GM18873 (cell line): ENCODE results near the gene C1orf21.

Source experiments
- ATAC-seq: cut with Tn5 transposase; IDR thresholded peaks from one replicate; pipeline ENCODE4 v1.9.1; 2021; ENCODE audit warnings: mild to moderate bottlenecking, moderate library complexity, moderate number of reproducible peaks; ENCODE audit not compliant: unreplicated experiment, low FRiP score

The C1orf21 gene

DNA sequence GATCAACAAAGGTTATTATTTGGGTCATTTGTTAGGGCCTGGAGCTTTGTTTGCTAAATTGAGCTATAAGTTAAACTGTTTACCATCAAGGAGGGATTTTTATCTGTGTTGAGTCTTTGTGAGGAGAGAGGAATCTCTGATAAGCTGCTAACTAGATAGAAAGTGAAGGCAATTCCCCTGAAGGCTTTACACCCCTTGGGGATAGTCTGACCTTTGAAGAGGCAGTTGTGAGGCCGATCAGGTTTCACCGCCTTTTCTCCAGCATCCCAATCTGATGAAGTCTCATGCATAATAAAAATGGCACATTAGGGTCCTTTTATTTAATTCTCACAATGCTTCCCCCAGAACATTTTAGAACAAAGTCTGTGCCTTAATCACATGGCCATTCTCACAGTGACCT is 21.8 kb downstream of the C1orf21 start:
- ATAC-seq: no peak

DNA sequence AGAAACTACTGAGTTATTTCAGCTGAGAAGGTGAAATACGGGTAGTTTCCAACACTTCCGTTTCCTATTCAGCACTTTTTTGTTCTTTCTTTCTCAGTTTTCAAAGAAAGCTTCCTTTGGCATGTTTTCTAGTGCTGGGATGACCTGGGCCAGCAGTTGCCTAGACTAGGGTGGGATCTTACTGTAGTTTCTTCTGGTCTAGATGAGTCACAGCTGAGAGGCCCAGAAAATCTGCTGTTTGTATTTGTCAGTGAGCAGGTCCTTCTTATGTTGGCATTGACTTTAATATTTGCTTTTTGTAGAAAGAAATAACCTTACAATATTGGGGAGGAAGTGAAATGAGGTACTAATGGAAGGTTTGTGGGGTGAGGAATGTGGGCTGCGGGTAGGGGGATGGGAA is 22.2 kb downstream of the C1orf21 start:
- ATAC-seq: no peak

DNA sequence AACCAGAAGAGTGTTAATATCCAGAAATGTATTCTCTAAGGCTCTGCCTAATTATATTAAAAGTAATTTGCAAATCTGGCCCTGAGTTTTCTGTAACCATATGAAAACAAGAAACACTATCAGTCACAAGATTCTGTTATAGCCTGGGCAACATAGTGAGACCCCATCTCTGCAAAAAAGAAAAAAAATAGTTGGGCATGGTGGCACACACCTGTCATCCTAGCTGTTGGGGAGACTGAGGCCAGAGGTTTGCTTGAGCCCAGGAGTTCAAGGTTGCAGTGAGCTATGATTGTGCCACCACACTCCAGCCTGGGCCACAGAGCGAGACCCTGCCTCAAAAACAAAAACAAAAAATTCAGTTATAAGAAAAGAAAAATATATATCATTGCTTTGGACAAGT is 25.6 kb downstream of the C1orf21 start:
- ATAC-seq: no peak

DNA sequence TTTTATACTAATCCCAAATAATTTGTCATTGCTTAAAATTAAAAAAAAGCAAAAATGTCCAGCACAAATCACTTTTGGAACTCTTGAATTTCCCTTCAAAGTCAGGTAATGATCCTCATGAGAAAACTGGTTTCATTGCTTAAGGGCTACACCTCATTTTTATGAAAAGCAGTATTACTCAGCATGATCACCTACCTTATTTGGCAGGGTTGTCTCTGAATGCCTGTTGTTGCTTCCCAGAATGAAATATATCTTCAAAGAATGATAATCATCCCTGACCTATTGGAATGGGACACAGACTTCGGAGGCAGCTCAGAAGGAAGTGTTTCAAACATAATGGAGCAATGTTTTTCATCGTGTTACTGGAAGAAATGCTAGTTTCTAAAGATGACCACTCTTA is 29.7 kb downstream of the C1orf21 start:
- no peak for ATAC-seq

DNA sequence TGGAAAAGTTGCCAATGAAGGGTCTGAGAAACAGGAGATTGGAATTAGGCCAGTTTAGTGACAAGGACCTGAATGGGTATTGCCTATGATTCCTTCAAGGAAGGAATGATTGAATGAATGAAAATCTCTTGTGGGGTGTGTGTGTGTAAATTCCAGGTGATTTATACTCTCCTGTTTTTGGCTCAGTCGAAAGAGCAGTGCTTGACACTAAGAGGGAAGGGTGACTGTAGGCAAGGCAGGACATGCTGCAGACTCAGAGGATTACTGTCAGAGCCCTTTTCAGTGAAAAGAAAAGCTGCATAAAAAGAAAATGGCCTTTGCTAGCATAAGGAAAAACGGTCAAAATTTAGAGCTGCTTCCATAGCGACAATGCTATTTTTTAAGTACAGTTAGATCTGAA is 30.1 kb downstream of the C1orf21 start:
- no peak for ATAC-seq

DNA sequence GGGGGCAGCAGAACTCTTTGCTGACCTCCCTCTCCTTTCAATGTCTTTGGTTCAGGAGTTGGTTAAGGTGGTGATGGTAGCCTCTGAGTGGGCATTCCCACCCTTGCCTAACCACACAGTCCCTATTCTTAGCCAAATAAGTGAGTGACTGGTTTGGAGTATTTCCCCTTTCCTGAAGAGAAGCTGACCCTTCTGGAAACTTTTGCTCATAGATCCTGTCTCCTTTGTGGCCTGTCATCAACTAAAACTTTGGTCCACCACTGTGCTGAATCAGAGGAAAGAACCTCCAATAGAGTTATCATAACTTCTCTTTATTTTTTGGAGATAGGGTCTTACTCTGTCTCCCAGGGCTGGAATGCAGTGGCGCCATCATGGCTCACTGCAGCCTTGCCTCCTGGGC is 31.1 kb downstream of the C1orf21 start:
- no peak for ATAC-seq

DNA sequence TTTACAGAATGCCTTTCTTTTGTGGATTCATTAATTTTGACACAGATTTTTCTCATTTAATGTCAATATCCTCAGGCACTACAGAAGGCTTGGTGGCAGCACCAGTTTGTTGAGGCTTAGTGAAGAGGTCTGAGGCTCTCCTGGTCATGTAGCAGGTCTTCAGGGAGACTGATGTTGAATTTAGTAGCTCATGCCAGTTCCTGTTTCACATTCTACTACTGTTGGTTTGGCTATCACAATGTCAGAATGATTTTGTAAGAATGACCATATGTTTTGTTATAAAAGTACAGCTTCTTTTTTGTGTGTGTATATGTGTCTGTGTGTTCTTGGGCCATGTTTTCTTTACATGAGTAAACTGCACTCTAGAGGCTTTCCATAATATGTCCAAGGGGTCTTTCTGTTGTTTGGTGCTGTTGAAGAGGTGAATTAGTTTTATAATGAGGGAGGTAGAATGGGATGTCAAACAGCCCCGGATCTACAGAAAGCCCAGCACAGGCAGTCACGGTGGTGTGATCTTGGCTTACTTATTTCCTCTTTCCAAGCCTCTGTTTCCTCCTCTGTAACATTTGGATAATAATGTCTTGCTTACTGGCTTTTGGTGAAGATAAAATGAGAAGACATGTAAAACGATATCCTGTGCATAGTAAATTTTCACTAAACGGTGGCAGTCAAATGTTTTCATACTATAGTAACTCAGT is 32.0 kb downstream of the C1orf21 start:
- no peak for ATAC-seq

DNA sequence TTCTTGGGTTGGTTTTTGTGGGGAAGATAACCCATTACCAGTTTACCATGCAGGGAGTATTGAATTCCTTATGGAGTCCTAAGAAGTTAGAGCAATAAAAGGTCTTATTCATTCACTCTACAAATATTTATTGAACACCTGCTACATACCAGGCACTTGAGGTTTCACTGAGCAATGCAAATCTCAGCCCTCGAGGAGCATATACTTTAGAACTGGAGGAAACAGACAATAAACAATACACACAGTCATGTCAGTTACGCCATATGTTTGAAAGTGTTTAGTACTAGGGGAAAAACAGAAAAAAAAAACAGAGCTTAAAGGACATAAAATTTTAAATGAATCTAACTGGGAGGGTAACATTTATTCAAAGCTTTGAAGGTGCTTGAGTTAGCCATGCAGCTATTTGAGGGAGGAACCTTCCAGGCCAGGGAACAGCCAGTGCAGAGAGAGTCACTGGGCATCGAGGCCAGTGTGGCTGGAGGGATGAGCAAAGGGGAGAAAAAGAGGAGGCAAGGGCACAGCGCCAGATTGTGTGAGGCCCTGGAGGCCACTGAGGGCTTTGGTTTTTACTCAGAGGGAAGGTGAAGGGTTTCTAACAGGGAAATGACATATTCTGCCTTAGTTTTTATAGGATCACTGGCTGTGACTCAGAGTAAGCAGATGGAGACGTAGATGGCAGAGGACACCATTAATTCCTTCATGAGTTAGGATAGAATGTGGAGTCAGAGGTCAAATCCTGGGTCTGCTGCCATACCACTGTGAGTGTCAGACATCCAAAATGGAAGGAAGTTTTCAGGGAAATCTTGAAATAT is 32.7 kb downstream of the C1orf21 start:
- no peak for ATAC-seq

DNA sequence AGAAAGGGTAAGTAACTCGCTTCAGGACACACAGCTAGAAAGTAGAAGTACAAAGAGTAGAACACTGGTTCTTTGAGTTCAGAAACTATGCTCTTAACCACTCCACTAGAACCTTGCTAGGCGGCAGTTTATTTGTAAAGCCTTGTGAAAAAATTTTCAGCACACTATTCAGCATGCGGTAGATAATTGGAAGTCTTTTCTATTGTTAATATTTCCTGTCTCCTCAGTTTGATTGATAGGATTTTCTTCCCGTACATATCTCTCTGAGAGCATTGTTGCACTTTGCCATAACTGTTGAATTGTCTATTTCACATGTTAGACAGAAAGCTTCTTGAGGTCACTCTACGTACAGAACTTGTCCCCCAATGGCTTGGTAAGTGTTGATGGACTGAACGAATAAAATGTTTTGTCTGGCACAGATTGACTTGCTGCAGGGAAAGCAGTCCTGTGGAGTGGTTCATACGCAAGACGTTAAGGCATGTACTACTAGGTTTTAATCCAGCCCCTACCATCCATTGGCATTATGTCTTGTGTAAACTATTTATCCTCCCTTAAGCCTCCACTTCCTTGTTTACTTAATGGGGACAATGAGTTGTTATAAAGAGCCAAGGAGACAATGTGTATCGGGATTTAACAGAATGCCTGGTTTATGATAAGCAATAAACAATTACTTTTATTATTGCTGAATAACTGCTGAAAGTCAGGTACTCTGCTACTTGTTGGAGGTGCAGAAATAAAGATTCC is 35.8 kb downstream of the C1orf21 start:
- no peak for ATAC-seq

DNA sequence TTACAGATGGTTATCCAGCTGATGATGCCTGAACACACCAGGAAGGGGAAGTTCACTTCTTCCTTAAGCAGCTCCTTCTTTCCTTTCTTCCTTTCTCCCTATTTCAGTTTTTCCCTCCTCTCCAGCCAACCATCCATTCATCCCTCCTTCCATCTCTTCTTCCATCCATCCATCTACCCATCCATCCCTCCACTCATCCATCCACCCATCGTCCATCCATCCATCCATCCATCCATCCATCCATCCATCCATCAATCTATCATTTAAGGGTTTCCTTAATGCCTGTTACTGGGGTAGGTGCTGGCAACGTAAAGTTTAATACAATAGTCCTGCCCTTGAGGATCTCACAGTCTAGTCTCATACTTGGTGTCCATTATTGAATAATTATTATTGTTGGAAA is 36.8 kb downstream of the C1orf21 start:
- no peak for ATAC-seq

DNA sequence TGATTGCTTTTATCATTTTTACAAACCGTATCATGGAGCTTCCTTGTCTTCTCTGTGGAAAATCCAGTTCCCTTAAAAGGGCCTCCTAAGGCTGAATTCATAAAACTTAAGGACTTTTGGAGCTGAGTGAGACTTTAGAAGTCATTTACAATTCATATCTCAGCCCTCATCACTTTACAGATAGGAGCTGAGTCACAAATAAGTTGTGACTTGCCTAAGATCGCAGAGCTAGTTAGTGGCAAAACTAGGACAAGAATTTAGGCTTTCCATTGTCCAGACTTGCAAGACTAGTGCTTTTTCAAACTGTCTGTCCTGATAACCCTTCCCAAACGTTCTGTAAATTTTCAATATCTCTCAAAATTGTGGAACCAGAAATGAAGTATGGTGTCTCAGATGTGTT is 37.3 kb downstream of the C1orf21 start:
- ATAC-seq: no peak

DNA sequence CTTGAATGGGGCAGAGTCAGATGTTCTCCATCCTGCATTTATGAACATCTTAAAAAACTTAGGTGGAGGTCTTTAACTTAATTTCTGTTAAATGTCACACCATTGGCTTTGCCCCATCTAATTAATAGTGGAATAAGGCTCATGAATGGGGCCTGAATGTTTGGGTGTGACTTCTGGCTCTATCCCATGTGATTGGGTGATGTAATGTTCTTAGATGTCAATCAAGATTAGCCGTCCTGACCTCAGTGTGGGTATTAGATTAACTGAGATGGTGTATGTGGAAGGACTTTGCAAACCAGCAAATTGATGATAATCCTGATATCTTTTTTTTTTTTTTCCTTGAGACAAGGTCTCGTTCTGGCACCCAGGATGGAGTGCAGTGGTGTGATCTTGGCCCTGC is 38.1 kb downstream of the C1orf21 start:
- no peak for ATAC-seq

DNA sequence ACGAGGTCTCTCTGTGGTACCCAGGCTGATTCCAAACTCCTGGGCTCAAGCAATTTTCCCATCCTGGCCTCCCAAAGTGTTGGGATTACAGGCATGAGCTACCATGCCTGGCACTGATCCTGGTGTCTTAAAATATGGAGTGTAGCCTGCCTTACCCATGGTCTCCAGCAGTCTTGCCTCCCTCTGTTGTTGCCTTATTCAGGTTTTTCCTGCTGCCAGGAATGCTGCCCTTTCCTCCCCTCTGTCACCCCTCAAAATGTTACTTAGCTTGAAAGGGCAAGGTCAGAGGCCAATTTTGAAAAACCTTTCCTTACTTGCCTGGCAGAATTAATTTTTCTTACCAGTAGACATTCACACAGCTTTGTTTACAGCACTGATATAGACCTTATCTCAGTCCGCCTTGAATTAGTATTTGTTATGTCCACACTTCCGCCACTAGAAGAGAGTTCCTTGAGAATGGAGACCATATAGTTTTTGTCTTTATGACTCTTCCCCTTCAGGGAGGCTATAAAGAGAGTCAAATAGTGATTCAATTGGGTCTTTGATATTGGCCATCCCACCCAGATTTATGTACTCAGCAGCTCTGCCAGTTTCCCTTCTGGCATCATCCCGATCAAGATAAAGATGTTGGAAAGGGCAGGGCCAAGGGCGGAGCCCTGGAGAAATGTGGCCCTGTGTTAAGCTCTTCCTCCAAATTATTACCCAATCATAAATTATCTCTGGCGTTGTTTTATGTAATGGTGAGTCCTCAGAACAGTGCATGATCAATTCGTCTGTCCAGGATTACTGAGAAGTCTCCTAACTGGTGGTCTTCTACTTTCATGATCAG is 38.8 kb downstream of the C1orf21 start:
- no peak for ATAC-seq

DNA sequence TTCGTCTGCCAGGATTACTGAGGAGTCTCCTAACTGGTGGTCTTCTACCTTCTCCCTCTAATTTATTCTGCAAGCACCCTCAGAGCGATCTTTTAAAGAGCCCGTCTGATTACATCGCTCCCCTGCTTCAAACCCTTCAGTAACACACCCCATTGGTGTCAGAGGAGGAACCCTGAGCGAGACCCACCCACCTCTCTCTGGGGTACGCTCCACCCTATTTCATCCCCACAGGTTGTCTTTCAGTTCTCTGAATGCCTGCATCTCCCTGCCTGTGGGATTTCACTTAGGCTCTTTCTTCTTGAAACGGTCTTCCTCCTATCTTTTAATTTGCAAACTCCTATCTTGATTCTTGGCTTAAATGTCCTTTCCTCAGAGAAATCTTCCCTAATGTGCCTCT is 39.4 kb downstream of the C1orf21 start:
- ATAC-seq: no peak

DNA sequence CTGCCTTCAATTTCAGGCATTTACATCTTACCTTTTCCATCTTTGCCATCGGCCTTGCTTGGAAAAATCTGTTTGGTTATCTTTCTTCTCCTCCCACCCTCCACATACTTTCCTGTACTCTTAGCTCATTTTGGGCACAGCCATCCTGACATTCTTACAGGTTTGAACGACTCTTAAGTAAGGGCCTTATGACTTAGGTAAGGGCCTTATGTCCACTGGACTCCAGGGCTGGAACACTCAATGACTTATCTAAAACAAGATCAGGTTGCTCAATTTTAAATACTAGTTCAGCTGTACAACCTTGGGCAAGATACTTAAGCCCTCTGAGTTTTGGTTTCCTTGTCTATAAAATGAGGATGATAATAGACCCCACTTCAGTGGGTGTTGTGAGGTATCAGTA is 40.9 kb downstream of the C1orf21 start:
- ATAC-seq: no peak

DNA sequence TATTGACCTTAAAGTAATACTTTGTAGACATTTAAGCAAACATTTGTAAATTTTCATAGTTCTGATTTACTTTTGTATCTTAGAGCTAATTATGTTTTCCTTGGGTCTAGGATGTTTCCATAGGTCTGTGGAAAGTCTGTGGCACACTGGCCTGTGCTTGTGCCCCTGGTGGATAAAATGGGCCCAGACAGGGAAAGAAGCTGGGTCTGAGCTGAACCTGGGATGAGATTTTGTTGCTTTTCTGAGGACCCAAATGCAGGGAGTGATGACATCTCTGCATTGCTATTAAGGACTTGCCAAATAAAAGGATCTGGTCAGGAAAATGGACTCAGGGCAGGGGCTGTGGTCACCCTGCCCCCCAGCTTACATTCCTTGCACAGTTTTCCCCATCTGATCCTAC is 41.8 kb downstream of the C1orf21 start:
- no peak for ATAC-seq

DNA sequence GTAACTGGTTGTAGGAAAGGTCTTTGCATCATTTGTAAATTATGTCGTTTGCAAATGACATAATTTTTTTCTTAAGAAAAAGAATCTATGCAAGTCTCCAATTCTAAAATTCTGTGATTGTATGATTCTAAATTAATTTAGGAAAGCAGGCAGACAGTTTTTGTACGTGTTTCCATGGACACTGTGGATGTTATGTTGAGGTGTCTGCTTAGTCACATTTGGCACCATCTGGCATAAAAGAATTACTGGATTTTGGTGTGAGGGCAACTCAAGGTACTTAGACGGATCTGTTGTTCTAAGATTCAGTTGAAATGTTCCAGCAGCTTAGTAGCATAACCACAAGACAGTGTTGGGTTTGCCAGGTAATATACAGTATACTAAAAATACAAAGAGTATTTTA is 42.5 kb downstream of the C1orf21 start:
- no peak for ATAC-seq

DNA sequence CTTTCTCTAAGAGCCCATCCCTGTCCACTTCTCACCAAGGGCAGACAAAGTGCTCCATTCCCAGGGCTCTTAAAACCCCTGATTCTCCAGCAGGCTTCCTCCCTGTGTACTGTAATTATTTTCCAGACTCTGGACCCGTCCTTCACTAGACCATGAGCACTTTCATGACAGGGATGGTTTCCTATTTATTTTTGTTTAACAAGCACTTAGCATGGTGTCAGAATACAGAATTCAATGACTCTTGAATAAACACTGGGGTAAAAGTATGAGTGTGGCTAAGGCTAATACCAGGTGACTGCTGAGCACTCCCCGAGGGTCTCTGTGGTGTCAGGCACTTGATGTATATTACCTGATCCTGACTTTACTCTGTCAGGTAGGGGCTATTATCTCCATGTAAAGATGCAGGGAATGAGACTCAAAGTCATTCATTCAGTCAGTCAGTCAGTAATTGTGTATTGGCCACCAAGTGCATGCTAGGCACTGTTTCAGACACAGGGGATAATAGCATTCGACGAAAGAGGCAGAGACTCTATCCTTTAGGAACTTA is 47.2 kb downstream of the C1orf21 start:
- no peak for ATAC-seq

DNA sequence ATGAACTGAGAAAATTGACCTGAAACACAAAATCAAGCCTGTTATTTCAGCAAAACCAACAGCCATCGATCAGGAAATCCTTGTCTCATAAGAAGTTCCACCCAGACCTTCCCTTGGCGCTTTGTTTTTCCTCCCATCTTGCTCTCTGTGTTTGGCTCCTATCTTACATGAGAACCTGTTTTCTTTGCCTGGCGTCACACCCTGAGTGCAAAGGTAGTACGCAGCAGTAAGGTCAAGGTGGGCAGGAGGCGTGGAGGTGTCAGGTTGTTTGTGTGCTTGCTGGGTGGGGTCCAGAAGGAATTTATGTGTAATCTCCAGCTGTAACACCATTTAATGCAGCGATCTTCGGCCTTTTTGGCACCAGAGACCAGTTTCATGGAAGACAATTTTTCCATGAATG is 50.5 kb downstream of the C1orf21 start:
- no peak for ATAC-seq

DNA sequence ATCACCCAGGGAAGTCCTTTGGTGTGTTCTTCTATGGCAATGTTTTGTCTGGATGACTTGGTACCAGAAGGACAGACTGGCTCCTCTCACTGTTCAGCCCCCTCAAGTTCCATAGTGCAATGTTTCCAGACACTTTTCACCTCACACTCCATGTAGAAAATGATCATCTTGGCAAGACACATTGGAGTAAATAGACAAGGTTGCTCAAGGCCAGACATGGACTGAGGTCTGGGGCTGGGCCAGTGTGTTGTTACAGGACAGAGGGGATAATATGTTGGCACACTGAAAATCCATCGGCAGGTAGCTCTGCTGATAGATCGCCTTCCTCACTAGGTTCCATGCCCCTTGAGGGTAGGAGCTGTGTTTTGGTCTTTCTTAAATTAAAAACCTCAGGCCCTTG is 51.5 kb downstream of the C1orf21 start:
- no peak for ATAC-seq
